Measurements from ENCODE around the gene MXD1. TPM values are rescaled to one million over a fixed set of nuclear protein-coding genes. Genes with fewer than 3 reads are reported as not detected.
A peak's percentile ranks its signal among the peaks of the same experiment; 100 is the strongest.

MXD1 gene
- total RNA-seq, 1 experiment from 2014 or later: 0.35 TPM

DNA sequence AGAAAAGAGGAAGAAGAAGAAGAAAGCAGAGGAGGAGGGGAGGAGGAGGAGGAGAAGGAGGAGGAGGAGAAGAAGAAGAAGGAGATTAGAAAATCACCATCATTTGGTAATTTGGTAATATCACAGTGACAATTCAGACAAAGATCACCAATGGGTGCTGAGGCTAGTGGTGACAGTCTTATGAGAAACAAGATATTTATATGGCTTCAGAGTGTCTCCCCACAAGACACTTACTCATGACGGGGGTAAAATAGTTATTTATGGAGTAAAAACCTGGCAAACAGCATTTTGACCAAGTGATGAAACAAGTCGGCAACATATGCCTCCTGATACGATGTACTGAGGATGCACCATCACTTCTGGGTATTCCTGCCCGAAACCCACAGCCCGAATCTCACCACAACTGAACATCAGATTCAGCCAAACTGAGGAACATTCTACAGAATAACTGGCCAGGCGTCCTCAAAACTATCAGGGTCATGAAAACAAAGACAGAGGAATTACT lies 41.6 kb downstream of the MXD1 start:
- no peak overlapping the region for H3K4me3 ChIP-seq (ENCODE audit: insufficient read depth, low read depth, low read length)
- DNase-seq: no peak
- H3K36me3 ChIP-seq (replicated peaks; ENCODE audit: control insufficient read depth, insufficient read depth, low read length): no peaks in the 10 kb centered on the region
- H3K27me3 ChIP-seq (ENCODE audit: control insufficient read depth, insufficient read depth, low read length): no peaks in the 10 kb centered on the region

DNA sequence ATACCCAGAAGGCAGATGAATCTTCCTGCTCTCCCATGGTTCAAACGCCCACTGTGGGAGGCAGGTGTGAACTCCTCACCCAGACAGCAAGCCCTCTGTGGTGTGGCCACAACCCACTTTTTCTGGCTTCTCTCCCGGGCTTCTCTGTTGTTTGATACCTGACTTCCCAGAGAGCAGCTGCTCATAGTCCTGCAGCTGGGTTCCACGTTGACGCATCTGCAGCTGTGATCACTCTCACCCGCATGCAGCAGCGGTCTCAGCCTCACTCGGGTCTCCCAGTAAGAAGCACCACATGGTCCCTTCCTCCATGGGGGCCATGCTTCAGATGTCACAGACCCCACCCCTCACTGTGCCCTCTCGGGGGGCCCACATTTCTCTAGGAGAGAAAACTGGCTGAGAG lies 43.1 kb downstream of the MXD1 start:
- no peaks in the 10 kb centered on the region for H3K36me3 ChIP-seq (replicated peaks; ENCODE audit: control insufficient read depth, insufficient read depth, low read length)
- no peaks in the 10 kb centered on the region for H3K27me3 ChIP-seq (ENCODE audit: control insufficient read depth, insufficient read depth, low read length)
- no peak for DNase-seq
- no peak overlapping the region for H3K4me3 ChIP-seq (ENCODE audit: insufficient read depth, low read depth, low read length)

DNA sequence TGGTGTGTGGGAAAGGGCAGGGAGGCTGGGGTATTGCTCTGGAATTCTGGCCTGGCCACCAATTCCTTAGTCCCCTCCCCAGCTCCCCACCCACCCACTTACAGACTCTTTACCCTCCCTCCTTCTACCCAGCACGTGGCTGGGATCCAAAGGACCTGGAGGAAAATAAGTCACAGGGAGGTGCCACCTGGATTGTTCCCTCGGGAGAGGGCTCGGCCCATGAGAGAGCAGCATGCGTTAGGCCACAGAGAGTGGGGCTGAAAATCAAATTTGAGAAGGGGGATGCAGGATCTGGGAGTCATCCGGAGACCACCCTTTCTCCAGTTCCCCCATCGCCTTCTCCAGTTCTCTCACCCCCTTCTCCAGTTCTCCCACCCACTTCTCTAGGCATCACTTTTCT lies 43.6 kb downstream of the MXD1 start:
- H3K27me3 ChIP-seq (ENCODE audit: control insufficient read depth, insufficient read depth, low read length): no peaks in the 10 kb centered on the region
- no peak for DNase-seq
- H3K4me3 ChIP-seq (ENCODE audit: insufficient read depth, low read depth, low read length): no peak overlapping the region
- no peaks in the 10 kb centered on the region for H3K36me3 ChIP-seq (replicated peaks; ENCODE audit: control insufficient read depth, insufficient read depth, low read length)

DNA sequence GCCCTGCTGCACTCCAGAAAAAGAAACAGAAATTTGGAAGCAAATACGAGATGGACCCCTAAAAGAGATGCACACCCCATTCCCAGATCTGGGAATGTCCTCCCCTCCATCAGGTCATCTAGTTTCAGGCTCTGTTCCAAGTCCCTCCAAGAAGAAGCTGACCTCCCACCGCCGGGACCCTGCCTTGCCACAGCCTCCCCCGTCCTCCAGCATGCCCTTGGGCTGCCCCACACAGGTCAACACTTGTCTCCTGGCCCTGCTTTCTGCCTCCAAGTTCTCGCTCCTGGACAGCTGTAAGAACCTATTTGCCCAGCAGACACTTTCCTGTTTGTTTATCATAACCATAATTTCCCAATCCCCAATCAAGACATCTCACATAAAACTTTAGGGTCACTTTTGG lies 44.5 kb downstream of the MXD1 start:
- no peaks in the 10 kb centered on the region for H3K36me3 ChIP-seq (replicated peaks; ENCODE audit: control insufficient read depth, insufficient read depth, low read length)
- no peak for DNase-seq
- H3K27me3 ChIP-seq (ENCODE audit: control insufficient read depth, insufficient read depth, low read length): no peaks in the 10 kb centered on the region
- no peak overlapping the region for H3K4me3 ChIP-seq (ENCODE audit: insufficient read depth, low read depth, low read length)

DNA sequence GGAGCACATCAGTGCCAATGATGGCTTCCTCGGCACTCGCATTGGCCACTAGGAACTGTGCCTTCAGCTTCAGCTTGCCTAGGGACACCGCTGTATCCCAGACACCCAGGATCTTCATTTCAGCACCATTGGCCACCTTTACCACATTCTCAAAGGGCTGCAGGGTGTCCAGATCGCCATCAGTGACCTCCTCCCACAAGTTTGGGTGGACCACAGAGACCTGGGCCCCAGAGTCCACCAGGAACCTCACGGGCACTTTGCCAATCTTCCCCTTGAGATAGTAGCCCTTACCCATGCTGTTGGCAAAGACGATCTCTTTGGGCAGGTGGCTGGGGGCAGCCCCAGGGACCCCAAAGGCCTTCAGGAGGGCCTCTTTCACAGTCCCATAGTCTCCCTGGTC lies 45.9 kb downstream of the MXD1 start:
- H3K36me3 ChIP-seq (replicated peaks; ENCODE audit: control insufficient read depth, insufficient read depth, low read length): no peaks in the 10 kb centered on the region
- no peaks in the 10 kb centered on the region for H3K27me3 ChIP-seq (ENCODE audit: control insufficient read depth, insufficient read depth, low read length)
- H3K4me3 ChIP-seq (ENCODE audit: insufficient read depth, low read depth, low read length): no peak overlapping the region
- DNase-seq: no peak

DNA sequence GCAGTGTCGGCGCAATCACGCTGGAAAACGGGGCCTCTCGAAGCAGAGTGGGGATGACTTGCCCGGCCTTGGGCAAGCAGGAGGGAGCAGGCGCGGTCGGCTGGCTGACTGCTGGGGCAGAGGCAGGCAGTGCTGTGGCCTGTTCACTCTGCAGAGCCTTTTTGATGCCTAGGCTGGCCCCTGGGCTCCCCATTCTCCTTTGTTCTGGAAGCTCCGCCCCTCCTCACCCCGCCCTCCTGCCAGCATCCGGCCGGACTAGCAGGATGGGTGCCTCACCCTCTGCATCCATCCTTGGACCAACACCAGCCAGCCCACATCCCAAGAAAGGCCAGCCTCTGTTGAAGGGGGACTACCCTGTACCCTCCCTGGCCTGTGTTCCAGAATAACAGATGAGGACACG lies 46.6 kb downstream of the MXD1 start, which contains the start of gene ASPRV1:
Gene ASPRV1, minus strand, starts transcription at position 136 of the 400 bp plus-strand sequence. CDS start 195 bp downstream, outside the sequence.
- peak; percentile 71 for DNase-seq
- Histone ChIP-seq H3K27me3 (ENCODE audit: control insufficient read depth, insufficient read depth, low read length) (no peaks in the 10 kb centered on the region), H3K36me3 (replicated peaks; ENCODE audit: control insufficient read depth, insufficient read depth, low read length) (no peaks in the 10 kb centered on the region), H3K4me3 (ENCODE audit: insufficient read depth, low read depth, low read length) (no peak within 1 kb of the TSS)

DNA sequence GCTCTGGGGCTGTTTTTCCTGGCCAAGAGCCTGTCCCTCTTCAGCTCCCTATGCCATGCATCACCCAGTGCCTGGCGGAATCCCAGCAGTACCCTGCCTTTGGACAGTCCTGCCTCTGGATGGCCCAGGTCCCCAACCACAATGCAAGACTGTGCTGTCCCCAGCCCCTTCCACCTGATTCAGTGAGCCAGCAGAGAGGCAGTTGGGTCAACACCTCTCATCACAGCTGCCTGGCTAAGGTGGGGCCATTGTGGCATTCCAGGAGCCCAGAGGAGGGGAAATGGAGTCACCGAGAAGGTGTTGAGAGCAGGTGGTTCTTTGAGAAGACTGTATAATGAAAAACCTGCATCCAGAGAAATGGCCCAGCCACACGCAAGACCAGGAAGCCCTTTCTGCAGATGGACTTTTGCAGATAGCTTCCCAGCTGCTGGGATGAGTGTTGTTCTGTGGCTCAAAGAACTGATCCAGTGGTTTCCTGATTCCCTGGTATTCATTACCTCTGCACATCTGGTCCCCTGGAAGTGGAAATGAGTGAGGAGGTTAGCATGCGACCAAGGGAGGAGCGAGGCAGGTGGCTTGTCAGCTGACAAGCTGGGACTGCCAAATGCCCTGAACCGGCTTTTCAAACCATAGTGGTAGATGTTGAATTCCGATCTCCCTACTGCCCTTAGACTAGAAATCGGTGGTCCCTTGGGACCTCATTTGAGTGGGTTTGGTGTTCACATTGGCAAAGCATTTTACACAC lies 48.2 kb downstream of the MXD1 start:
- no peaks in the 10 kb centered on the region for H3K27me3 ChIP-seq (ENCODE audit: control insufficient read depth, insufficient read depth, low read length)
- H3K4me3 ChIP-seq (ENCODE audit: insufficient read depth, low read depth, low read length): no peak overlapping the region
- no peaks in the 10 kb centered on the region for H3K36me3 ChIP-seq (replicated peaks; ENCODE audit: control insufficient read depth, insufficient read depth, low read length)
- no peak for DNase-seq

DNA sequence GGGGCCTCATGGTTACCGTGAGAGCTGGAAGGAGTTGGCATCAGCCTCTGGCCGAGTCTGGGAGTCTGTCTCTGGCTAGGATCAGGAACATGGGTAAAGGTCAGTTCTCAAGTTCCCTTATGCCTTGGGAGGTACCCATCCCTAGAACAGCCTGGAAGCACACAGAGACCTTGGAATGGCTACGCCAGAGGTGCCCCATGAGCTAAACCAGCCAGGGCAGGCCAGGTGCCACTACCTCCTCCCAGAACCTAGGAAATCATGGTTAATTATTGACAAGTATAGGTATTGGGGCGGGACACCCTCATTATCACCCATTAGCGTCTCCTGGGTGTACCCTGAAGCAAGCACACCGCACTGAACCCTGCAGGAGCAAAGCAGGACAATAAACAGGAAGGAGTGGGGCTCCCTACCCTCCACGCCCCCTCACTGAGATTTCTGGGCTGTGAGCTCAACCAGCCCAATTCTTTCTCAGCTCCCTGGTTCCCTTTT lies 49.5 kb downstream of the MXD1 start:
- Histone ChIP-seq H3K27me3 (ENCODE audit: control insufficient read depth, insufficient read depth, low read length) (no peaks in the 10 kb centered on the region), H3K4me3 (ENCODE audit: insufficient read depth, low read depth, low read length) (no peak overlapping the region), H3K36me3 (replicated peaks; ENCODE audit: control insufficient read depth, insufficient read depth, low read length) (no peaks in the 10 kb centered on the region)
- DNase-seq: no peak

DNA sequence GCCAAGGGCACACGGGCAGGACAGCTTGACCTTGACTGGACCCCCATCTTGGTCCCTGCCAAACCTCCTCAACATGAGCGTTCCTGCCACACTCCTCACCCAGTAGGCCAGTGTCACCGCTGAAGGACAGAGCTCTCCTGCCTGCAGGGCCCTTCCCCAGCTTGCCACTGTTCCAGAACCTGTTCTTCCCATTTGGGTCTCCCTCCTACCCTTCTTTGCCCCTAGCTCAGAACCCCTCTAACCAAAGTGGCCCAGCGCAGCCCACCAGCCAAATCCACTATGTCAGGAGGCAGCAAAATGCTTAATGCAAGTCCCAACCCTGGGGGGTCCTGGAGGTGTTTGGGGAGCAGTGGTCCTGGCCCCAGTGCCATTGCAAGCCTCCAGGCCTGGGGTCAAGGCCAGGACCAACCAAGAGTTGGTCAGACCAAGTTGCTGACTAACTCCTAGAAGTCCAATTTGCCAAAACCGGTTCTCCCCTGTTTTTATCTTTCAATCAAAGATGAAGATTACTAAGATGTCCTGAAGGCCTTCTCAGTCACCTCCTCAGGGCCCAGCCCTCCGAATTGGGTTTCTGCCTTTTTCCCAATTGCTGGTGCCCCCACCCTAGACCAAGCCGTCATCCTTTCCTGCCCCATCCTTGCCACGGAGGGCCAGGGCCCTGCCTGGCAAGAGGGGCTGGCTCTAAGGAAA lies 51.0 kb downstream of the MXD1 start:
- DNase-seq: no peak
- no peaks in the 10 kb centered on the region for H3K36me3 ChIP-seq (replicated peaks; ENCODE audit: control insufficient read depth, insufficient read depth, low read length)
- H3K4me3 ChIP-seq (ENCODE audit: insufficient read depth, low read depth, low read length): no peak overlapping the region
- H3K27me3 ChIP-seq (ENCODE audit: control insufficient read depth, insufficient read depth, low read length): no peaks in the 10 kb centered on the region

DNA sequence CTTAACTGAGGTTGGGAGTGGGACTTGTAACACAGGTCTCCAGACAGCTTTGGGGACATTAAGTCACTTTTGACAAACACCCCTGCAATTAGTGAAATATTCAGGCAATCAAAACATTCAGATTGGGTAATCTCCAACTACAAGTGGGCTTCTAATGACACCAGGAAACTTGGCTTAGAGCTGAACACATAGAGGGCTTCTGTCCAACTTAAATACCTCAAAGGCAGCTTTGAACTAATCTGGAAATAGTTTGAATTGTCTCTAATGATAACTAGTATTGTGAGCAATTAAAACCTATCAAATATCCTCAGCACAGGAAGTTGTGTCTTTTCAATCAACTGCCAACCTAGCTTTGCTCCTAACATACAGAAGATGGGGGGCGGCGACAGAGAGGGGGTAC lies 51.6 kb downstream of the MXD1 start:
- DNase-seq: no peak
- Histone ChIP-seq H3K36me3 (replicated peaks; ENCODE audit: control insufficient read depth, insufficient read depth, low read length) (no peaks in the 10 kb centered on the region), H3K27me3 (ENCODE audit: control insufficient read depth, insufficient read depth, low read length) (no peaks in the 10 kb centered on the region), H3K4me3 (ENCODE audit: insufficient read depth, low read depth, low read length) (no peak overlapping the region)

DNA sequence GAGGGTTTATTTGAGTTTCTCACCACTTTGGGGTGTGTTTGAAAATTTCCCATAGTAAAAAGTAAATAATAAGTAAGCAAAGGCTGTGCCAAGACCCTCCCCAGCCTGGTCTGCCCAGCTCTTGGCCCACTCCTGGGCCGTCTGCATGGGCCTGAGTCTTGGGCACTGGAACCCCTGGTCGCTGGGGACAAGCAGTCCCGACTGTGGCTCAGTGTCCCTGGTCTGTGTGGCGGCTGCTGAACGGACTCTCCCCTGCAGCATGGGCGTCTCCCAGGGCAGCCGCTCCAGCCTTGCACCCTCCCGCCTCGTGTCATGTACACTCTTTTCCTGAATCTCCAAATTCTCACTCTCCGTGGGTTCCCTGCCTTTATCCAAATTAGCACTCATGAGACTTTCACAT lies 53.7 kb downstream of the MXD1 start:
- H3K27me3 ChIP-seq (ENCODE audit: control insufficient read depth, insufficient read depth, low read length): no peaks in the 10 kb centered on the region
- no peaks in the 10 kb centered on the region for H3K36me3 ChIP-seq (replicated peaks; ENCODE audit: control insufficient read depth, insufficient read depth, low read length)
- no peak for DNase-seq
- no peak overlapping the region for H3K4me3 ChIP-seq (ENCODE audit: insufficient read depth, low read depth, low read length)

DNA sequence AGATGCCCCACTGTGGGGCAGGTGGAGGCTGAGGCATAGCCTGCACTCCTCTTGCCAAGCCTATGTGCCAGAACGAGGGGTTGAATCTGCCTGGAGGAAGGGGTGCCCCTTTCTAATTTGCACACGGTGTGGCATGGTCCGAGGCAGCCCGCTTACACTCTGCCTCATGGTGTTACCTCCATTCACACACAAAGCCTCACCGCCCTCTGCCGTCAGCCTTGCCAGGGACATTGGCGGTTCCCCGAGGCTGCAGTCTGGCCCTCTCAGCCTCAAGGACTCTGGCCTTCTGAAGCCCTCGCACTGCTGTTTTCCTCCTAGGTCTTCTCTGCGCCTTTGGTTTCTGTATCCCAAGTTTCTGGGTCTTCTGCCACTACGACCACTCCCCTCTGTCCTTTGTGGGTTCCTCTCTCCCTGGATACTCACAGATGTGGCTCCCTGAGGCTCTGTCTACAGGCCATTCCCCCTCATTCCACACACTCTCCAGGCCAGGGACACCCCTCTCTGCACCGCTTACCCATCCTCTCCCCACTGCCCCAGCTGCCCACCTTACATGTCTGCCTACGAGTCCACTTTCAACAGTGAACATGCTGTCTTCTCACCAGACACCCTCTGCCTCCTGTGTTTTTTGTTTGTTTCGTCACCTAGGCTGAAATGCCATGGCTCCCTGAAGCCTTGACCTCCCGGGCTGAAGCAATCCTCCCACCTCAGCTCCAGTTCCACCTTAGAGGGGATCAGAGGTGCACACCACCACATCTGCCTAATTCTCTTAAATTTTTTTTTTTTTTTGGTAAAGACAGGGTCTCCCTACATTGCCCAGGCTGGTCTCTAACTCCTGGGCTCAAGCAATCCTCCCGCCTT lies 54.4 kb downstream of the MXD1 start:
- no peaks in the 10 kb centered on the region for H3K27me3 ChIP-seq (ENCODE audit: control insufficient read depth, insufficient read depth, low read length)
- no peak for DNase-seq
- H3K36me3 ChIP-seq (replicated peaks; ENCODE audit: control insufficient read depth, insufficient read depth, low read length): no peaks in the 10 kb centered on the region
- H3K4me3 ChIP-seq (ENCODE audit: insufficient read depth, low read depth, low read length): no peak overlapping the region

DNA sequence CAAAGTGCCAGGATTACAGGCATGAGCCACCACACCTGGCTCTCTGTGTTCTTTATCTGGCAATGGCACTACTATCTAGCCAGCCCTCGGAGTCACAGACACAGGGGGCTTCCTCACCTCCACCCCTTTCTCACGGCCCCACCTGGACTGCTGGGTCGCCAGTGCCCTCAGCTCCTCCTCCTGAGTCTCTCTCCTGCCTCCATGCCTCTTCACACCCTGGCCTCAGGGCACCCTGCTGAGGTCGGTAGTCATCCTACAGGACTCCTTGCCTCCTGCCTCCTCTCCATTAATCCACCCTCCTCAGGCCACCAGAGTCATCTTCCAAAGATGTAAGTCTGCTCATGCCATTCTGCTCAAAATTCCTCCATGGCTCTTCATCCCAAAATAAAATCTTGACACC lies 55.1 kb downstream of the MXD1 start:
- no peaks in the 10 kb centered on the region for H3K36me3 ChIP-seq (replicated peaks; ENCODE audit: control insufficient read depth, insufficient read depth, low read length)
- no peaks in the 10 kb centered on the region; the same call in 1 of the 2 replicates for H3K27me3 ChIP-seq (ENCODE audit: control insufficient read depth, insufficient read depth, low read length)
- no peak overlapping the region for H3K4me3 ChIP-seq (ENCODE audit: insufficient read depth, low read depth, low read length)
- DNase-seq: no peak

DNA sequence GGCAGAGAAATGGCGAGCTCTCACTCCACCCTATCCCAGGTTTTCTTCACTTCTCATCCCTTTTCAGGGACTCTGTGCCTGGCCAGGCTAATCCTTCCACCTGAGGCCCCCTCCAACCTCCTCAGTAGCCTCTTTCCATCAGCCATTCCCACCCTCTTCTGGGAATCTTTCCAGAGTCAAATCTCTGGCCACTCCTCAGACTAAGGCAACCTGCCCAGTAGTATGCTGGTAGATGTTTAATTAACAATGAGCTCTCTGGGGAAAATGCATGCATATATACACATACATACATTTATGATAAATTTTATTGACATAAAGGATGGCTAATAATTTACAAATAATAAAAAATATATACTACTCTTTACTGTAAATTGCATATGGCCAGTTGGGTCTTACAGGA lies 57.9 kb downstream of the MXD1 start:
- H3K4me3 ChIP-seq (ENCODE audit: insufficient read depth, low read depth, low read length): no peak overlapping the region
- no peaks in the 10 kb centered on the region for H3K36me3 ChIP-seq (replicated peaks; ENCODE audit: control insufficient read depth, insufficient read depth, low read length)
- no peak for DNase-seq
- no peaks in the 10 kb centered on the region; the same call in 1 of the 2 replicates for H3K27me3 ChIP-seq (ENCODE audit: control insufficient read depth, insufficient read depth, low read length)
